Mammary epithelial cell (primary cell): Measurements from ENCODE around the gene RAB11FIP4.

Experiments used
- EZH2 ChIP-seq: IDR thresholded peaks from 2 replicates; pipeline ENCODE4 v1.6.1; 2012; ENCODE audit warnings: low read length, inconsistent platforms, borderline replicate concordance
- TF ChIP-seq, protein P1 (sequence below), 2 donors: IDR thresholded peaks in 1 of 2; conservative IDR thresholded peaks in 1 of 2; 2 replicates each; pipeline ENCODE4 v1.5.1; 2011 to 2012; ENCODE audit warnings: inconsistent platforms in 2 of 2, low read length in 2 of 2, mild to moderate bottlenecking in 2 of 2, control low read depth in 1 of 2, low read depth in 1 of 2; ENCODE audit not compliant: insufficient read depth in 1 of 2; ENCODE audit errors: extremely low read depth in 1 of 2

DNA sequence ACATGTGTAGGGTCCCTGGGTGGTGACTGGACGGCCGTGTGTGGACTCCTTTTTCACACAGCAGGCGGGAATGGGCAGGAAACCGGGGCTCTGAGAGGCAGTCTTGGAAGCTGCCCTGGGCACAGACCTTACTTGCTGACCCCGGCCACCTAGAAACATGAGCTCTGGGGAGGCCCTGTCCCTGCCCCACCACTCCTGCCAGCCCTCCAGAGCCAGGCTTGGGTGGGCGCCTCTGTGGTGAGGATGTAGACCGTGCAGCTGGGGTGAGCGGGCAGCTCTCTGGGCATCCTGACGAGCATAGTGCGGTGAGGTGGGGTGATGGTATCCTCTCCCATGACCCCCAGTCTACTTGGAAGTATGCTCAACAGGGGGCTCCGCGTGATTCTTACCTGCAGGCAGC lies 121.3 kb downstream of the RAB11FIP4 start:
- TF ChIP-seq, protein P1, sequence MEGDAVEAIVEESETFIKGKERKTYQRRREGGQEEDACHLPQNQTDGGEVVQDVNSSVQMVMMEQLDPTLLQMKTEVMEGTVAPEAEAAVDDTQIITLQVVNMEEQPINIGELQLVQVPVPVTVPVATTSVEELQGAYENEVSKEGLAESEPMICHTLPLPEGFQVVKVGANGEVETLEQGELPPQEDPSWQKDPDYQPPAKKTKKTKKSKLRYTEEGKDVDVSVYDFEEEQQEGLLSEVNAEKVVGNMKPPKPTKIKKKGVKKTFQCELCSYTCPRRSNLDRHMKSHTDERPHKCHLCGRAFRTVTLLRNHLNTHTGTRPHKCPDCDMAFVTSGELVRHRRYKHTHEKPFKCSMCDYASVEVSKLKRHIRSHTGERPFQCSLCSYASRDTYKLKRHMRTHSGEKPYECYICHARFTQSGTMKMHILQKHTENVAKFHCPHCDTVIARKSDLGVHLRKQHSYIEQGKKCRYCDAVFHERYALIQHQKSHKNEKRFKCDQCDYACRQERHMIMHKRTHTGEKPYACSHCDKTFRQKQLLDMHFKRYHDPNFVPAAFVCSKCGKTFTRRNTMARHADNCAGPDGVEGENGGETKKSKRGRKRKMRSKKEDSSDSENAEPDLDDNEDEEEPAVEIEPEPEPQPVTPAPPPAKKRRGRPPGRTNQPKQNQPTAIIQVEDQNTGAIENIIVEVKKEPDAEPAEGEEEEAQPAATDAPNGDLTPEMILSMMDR (conservative IDR thresholded peaks at IDR 0.05 in 1 of 2, IDR thresholded peaks at IDR 0.05 in 1 of 2; ENCODE audit: extremely low read depth in 1 of 2, insufficient read depth in 1 of 2, low read depth in 1 of 2, low read length in 2 of 2): no peak
- TF ChIP-seq EZH2: no peak
